ENCODE results near the gene GTF3C2. TPM values are rescaled to one million over a fixed set of nuclear protein-coding genes. Genes with fewer than 3 reads are reported as not detected.
A peak's percentile ranks its signal among the peaks of the same experiment; 100 is the strongest.

The GTF3C2 gene
- total and polyA plus RNA-seq, 2 of the 13 experiments (the other 11 are each of a cell fraction or from before 2014, with no cell fraction given): 77.5 to 130 TPM

DNA sequence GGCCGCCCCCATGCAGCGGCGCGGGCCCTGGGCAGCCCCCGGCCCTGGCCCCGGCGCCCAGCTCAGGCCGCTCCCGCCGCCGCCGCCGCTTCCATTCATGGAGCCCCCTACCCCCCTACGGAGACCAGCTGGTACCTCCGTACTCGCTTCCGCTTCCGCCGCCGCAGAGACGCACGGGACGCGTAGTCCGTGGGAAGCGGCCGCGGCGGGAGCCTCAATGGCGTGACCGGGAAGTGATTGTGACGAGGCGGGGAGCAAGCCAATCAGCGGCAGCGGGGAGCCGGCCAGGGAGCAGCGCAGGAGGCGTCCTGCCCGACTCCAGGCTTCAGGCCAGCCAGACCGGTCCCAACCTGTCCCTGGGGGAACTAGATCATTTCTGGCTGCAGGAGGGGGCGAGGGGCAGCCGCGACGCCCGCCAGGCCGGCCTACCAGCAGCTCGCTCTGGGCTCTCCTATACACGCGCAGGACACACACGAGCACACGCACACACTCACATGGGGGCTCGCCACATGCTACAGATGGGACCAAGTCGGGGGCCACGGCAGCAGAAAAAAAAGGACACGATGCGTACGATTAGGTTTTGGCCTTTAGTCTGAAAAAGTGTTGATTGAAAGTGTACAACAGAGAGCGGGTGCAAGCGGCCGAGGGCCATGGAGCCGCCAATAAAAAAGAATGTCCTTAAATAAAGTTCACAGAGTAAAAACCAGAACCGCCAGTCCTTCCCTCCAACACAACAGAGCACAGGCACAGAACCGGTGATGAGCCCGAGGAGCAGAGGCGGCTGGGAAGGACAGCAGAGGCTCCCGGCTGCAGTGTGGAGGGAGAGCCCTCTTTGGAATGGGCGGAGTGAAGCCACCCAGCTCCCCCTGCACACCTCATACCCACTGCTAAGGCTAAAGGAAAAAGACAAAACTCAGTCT lies 24.3 kb upstream of the GTF3C2 start, which contains the start of gene ZNF513 (continued):
- TF ChIP-seq, protein P1, sequence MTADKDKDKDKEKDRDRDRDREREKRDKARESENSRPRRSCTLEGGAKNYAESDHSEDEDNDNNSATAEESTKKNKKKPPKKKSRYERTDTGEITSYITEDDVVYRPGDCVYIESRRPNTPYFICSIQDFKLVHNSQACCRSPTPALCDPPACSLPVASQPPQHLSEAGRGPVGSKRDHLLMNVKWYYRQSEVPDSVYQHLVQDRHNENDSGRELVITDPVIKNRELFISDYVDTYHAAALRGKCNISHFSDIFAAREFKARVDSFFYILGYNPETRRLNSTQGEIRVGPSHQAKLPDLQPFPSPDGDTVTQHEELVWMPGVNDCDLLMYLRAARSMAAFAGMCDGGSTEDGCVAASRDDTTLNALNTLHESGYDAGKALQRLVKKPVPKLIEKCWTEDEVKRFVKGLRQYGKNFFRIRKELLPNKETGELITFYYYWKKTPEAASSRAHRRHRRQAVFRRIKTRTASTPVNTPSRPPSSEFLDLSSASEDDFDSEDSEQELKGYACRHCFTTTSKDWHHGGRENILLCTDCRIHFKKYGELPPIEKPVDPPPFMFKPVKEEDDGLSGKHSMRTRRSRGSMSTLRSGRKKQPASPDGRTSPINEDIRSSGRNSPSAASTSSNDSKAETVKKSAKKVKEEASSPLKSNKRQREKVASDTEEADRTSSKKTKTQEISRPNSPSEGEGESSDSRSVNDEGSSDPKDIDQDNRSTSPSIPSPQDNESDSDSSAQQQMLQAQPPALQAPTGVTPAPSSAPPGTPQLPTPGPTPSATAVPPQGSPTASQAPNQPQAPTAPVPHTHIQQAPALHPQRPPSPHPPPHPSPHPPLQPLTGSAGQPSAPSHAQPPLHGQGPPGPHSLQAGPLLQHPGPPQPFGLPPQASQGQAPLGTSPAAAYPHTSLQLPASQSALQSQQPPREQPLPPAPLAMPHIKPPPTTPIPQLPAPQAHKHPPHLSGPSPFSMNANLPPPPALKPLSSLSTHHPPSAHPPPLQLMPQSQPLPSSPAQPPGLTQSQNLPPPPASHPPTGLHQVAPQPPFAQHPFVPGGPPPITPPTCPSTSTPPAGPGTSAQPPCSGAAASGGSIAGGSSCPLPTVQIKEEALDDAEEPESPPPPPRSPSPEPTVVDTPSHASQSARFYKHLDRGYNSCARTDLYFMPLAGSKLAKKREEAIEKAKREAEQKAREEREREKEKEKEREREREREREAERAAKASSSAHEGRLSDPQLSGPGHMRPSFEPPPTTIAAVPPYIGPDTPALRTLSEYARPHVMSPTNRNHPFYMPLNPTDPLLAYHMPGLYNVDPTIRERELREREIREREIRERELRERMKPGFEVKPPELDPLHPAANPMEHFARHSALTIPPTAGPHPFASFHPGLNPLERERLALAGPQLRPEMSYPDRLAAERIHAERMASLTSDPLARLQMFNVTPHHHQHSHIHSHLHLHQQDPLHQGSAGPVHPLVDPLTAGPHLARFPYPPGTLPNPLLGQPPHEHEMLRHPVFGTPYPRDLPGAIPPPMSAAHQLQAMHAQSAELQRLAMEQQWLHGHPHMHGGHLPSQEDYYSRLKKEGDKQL (CRISPR knock-in tag; IDR thresholded peaks at IDR 0.05; ENCODE audit: low read depth): no peak
- TF ChIP-seq ZSCAN12 (CRISPR knock-in tag; IDR thresholded peaks at IDR 0.05) (no peak), ZFP37 (CRISPR knock-in tag; IDR thresholded peaks at IDR 0.05; ENCODE audit: borderline replicate concordance) (no peak), DNMT3B (CRISPR knock-in tag; conservative IDR thresholded peaks at IDR 0.05) (no peak), YY1 (IDR thresholded peaks at IDR 0.05; ENCODE audit: insufficient read depth, insufficient replicate concordance, low read depth, low read length) (peak; percentile 77)
- TF ChIP-seq, protein P2, sequence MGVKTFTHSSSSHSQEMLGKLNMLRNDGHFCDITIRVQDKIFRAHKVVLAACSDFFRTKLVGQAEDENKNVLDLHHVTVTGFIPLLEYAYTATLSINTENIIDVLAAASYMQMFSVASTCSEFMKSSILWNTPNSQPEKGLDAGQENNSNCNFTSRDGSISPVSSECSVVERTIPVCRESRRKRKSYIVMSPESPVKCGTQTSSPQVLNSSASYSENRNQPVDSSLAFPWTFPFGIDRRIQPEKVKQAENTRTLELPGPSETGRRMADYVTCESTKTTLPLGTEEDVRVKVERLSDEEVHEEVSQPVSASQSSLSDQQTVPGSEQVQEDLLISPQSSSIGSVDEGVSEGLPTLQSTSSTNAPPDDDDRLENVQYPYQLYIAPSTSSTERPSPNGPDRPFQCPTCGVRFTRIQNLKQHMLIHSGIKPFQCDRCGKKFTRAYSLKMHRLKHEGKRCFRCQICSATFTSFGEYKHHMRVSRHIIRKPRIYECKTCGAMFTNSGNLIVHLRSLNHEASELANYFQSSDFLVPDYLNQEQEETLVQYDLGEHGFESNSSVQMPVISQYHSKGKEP (CRISPR knock-in tag; IDR thresholded peaks at IDR 0.05): no peak
- TF ChIP-seq, protein P3, sequence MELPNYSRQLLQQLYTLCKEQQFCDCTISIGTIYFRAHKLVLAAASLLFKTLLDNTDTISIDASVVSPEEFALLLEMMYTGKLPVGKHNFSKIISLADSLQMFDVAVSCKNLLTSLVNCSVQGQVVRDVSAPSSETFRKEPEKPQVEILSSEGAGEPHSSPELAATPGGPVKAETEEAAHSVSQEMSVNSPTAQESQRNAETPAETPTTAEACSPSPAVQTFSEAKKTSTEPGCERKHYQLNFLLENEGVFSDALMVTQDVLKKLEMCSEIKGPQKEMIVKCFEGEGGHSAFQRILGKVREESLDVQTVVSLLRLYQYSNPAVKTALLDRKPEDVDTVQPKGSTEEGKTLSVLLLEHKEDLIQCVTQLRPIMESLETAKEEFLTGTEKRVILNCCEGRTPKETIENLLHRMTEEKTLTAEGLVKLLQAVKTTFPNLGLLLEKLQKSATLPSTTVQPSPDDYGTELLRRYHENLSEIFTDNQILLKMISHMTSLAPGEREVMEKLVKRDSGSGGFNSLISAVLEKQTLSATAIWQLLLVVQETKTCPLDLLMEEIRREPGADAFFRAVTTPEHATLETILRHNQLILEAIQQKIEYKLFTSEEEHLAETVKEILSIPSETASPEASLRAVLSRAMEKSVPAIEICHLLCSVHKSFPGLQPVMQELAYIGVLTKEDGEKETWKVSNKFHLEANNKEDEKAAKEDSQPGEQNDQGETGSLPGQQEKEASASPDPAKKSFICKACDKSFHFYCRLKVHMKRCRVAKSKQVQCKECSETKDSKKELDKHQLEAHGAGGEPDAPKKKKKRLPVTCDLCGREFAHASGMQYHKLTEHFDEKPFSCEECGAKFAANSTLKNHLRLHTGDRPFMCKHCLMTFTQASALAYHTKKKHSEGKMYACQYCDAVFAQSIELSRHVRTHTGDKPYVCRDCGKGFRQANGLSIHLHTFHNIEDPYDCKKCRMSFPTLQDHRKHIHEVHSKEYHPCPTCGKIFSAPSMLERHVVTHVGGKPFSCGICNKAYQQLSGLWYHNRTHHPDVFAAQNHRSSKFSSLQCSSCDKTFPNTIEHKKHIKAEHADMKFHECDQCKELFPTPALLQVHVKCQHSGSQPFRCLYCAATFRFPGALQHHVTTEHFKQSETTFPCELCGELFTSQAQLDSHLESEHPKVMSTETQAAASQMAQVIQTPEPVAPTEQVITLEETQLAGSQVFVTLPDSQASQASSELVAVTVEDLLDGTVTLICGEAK (IDR thresholded peaks at IDR 0.05): no peak; the same call in 1 of the 2 replicates
- TF ChIP-seq, protein P3 (CRISPR knock-in tag; IDR thresholded peaks at IDR 0.05): no peak
- TF ChIP-seq, protein P4, sequence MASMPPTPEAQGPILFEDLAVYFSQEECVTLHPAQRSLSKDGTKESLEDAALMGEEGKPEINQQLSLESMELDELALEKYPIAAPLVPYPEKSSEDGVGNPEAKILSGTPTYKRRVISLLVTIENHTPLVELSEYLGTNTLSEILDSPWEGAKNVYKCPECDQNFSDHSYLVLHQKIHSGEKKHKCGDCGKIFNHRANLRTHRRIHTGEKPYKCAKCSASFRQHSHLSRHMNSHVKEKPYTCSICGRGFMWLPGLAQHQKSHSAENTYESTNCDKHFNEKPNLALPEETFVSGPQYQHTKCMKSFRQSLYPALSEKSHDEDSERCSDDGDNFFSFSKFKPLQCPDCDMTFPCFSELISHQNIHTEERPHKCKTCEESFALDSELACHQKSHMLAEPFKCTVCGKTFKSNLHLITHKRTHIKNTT (CRISPR knock-in tag; IDR thresholded peaks at IDR 0.05): no peak
